Body of pancreas (tissue), 4 donors: ENCODE data around the gene ROR1.

Experiments
- CTCF ChIP-seq, 7 experiments: fragments of 450-650 bp in 4 of 7; fragments of 200-600 bp in 3 of 7; sonication (generic) in 3 of 7; IDR thresholded peaks; one replicate each; pipeline ENCODE4 v1.5.1; 2016 to 2019; ENCODE audit warnings: antibody characterized with exemption in 7 of 7
- POLR2A ChIP-seq, 3 donors: fragments of 450-650 bp; IDR thresholded peaks; one replicate each; pipeline ENCODE4 v1.6.1; 2016; ENCODE audit warnings: antibody characterized with exemption in 3 of 3, mild to moderate bottlenecking in 2 of 3

GRCh38 chr1:63976006-63976405 is 202.2 kb downstream of the ROR1 start:
- TF ChIP-seq CTCF (IDR thresholded peaks at IDR 0.05) (no peak), POLR2A (IDR thresholded peaks at IDR 0.05) (no peak)
